RWPE1 (cell line): ENCODE measurements around the gene C1orf74.
A peak's percentile ranks its signal among the peaks of the same experiment; 100 is the strongest.

Experiments
- CTCF ChIA-PET: fragments of 350-600 bp; sonication (Branson Sonifier 250); formaldehyde crosslinking; extraction: SDS; loops from one replicate; lab custom pipeline; 2021; lab: Yijun Ruan, JAX
- POLR2A ChIA-PET: fragments of 400-600 bp; formaldehyde crosslinking; extraction: SDS; loops from one replicate; lab custom pipeline; 2020; ENCODE audit warnings: antibody characterized with exemption; ENCODE audit not compliant: low non-redundant PET; lab: Yijun Ruan, JAX
- DNase-seq: peaks from one replicate; pipeline ENCODE4 v3.0.0; 2012; ENCODE audit warnings: low spot score
- H3K27ac ChIP-seq: fragments of 450-650 bp; 2 replicates; pipeline ENCODE4 v1.5.1; 2017
- TF ChIP-seq, protein P1 (sequence below): fragments of 450-650 bp; conservative IDR thresholded peaks from 2 replicates; pipeline ENCODE4 v1.5.1; 2017; ENCODE audit warnings: low read depth, mild to moderate bottlenecking

Gene C1orf74

DNA sequence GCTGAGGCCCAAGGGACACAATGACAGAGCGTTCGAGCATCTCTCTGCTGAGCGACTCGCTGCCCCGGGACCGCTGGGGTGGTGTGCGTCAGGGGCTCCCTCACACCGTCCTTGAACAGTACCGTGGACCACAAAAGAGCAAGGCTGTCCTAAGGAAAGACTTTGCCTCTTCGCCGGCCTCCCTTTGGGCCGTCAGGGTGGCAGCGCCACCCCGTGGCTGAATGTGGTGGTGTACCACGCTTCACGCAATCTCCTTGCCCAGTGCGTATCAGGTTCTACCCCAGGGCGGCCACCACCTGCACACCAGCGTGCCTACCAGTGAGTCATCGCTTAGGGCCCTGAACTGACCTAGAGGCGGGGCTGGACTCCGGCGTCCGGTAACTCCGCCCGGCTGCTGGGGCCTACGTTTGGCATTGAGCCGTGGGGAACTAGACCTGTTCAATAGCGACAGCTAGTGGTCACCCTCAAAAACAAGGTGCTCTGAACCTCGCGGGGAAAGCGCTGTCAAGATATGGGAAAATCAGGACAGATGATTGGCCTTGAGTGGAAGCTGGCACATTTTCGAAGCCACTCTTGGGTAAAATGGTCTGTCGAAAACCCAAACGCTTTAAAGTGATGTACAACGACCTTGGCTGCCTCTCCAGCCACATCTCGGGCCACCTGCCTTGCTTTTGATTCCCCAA, 36.6 kb downstream of the C1orf74 start:
- CTCF ChIA-PET: interaction anchor here (0.5 to 1.4 kb wide), 26 partner anchors 10 to 1200 kb away, joined by 3 to 7 read pairs (median 3); partner anchors contain the start of gene HSD11B1
- TF ChIP-seq, protein P1, sequence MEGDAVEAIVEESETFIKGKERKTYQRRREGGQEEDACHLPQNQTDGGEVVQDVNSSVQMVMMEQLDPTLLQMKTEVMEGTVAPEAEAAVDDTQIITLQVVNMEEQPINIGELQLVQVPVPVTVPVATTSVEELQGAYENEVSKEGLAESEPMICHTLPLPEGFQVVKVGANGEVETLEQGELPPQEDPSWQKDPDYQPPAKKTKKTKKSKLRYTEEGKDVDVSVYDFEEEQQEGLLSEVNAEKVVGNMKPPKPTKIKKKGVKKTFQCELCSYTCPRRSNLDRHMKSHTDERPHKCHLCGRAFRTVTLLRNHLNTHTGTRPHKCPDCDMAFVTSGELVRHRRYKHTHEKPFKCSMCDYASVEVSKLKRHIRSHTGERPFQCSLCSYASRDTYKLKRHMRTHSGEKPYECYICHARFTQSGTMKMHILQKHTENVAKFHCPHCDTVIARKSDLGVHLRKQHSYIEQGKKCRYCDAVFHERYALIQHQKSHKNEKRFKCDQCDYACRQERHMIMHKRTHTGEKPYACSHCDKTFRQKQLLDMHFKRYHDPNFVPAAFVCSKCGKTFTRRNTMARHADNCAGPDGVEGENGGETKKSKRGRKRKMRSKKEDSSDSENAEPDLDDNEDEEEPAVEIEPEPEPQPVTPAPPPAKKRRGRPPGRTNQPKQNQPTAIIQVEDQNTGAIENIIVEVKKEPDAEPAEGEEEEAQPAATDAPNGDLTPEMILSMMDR: peak; percentile 94
- POLR2A ChIA-PET: no interaction called here
- peak overlapping the region; percentile 58 for H3K27ac ChIP-seq
- peak; percentile 99 for DNase-seq

DNA sequence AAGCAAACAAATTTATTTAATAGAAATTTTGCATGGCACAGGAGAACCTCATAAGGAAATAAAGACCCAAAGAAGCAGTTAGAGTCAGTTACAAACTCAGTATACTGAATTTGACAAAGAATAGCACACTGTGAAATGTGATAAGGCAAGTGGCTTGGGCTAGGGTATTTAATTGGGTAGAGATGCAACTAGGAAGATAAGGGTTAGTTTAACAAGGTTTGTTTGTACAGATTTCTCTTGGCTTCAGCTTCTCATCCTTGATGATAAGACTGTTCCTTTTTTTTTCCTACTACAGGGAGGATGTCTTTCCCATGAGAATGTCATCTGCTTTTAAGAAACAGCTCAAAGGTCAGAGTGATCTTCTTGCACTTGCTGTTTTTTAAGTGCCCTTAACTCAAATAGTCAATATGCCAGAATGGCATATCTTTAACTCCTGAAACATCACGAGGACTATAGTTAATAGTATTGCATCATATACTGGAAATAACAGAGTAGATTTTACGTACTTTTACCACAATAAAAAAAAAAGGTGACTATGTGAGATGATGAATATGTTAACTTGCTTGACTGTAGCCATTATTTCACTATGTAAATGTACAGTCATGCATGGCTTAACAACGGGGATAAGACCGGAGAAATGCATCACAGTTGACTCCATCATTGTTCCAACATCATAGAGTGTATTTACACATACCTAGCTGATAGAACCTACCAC, 37.8 kb downstream of the C1orf74 start:
- TF ChIP-seq, protein P1: no peak
- CTCF ChIA-PET: interaction anchor here (0.6 to 0.7 kb wide), 2 partner anchors 10 to 11 kb away, joined by 3 read pairs; no protein-coding TSS in a partner anchor
- no peak for DNase-seq
- POLR2A ChIA-PET: no interaction called here
- no peak overlapping the region for H3K27ac ChIP-seq

DNA sequence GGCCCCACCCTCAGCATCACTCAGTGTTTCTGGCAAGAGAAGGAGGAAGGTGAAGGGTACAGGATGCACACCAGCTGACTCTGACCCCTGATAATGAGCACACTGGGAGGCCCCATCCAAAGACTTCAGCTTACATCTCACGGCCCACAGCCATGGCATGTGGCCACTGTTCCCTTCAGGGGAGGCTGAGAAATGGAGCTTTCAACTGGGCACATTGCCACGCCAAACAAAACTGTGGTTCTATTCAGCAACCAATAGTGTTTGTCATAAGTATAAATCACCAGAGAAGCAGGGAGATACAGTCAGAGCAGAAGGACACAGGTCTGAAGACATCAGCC, 41.2 kb downstream of the C1orf74 start:
- no peak overlapping the region for H3K27ac ChIP-seq
- no peak for DNase-seq
- ChIA-PET POLR2A (no interaction called here), CTCF (interaction anchor here (0.8 kb wide), 1 partner anchor 18 kb away, joined by 6 read pairs; no protein-coding TSS in a partner anchor)
- TF ChIP-seq, protein P1: no peak

DNA sequence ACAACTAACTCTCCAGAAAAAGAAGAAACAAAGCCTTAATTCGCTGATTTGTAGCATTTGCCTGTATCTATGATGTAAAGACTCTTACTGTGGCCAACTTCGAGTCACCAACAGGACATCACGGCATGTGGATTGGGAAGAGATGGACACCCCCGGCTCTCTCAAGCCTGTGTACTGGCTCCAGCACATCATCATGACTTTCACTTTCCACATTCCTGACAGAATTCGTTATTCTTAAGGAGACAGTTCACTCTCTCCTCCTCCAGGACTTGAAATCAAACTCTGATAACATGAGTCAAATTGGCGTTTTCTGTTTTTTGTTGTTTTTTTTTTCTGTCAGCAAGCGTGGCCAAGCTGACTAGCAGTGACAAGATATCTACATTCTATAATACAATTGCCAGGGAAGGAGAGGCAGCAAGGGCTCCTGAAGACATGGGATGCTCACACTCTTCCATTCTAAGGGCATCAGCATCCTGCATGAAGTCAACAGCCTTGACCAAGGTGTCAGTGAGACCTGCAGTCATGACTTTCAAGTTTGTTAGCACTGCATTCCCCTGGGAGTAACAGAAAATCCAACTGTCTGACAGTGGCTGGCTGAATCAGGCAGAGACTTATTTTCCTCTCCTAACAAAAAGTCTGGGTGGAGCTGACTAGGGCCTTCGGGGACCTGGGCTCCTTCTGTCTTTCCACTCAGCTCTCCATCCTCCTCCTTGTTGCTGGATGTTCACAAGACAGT, 41.8 kb downstream of the C1orf74 start:
- ChIA-PET CTCF (no interaction called here), POLR2A (no interaction called here)
- no peak overlapping the region for H3K27ac ChIP-seq
- no peak for DNase-seq
- TF ChIP-seq, protein P1: no peak

DNA sequence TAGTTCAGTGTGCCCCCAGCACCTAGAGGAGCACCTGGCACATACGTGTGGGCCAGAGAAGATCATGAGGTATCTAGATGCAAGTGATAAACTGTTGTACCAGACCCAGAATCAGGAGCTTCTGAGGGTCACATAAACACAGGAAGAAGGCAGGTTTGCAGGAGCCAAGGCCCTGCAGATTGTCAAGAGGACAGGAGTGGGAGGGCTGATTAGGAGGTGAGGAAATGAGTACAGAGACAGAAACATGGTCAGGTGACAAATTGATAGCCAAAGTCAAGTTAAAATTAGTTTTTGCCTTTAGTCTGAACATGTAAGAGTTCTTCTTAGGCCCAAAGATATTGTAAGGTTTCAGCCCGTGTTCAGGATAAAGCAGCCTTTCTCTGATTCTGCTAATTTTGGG, 42.5 kb downstream of the C1orf74 start:
- H3K27ac ChIP-seq: no peak overlapping the region
- no peak for DNase-seq

DNA sequence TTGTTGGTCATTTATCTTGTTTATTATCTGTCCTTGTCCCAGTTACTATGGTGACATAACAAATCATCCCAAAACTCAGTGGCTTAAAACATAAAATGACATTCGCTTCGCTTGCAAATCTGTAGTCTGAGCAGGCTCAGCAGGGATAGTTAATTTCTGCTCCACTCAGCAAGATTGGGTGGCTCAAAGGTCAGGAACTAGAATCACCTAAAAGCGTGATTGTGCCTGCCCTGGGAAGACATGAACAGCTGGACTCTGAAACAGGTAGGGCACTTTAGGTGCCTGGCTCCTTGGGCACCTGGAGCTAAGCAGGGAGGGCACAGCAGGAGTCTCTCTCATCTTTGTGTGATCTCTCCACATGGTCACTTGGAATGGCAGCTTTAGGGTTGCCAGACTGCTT, 43.2 kb downstream of the C1orf74 start:
- no peak for DNase-seq
- ChIA-PET CTCF (no interaction called here), POLR2A (no interaction called here)
- no peak overlapping the region for H3K27ac ChIP-seq
- TF ChIP-seq, protein P1: no peak

More for the DNA sequence above, 42.5 kb downstream of the C1orf74 start:
- ChIA-PET POLR2A (no interaction called here), CTCF (no interaction called here)
- TF ChIP-seq, protein P1: no peak
